IMR-90 (cell line): ENCODE results near the gene SPAG4. TPM values are rescaled to one million over a fixed set of nuclear protein-coding genes. Genes with fewer than 3 reads are reported as not detected.

ENCODE experiments used
- ATAC-seq: fragments of 200-7000 bp; cut with Tn5 transposase; 2 replicates; pipeline ENCODE4 v1.9.1; 2020; ENCODE audit warnings: low read depth, mild to moderate bottlenecking, moderate library complexity
- BruUV-seq: library from RNA; stranded (reverse); fragments of 400-500 nt; replicated peaks from 2 replicates; lab custom pipeline; 2021; lab: Mats Ljungman, UMichigan
- CTCF ChIA-PET: fragments of 300-600 bp; formaldehyde crosslinking; extraction: SDS; loops from one replicate; lab custom pipeline; 2021; ENCODE audit warnings: antibody characterized with exemption; lab: Yijun Ruan, JAX
- POLR2A ChIA-PET: fragments of 300-600 bp; sonication (Branson Sonifier 250); formaldehyde crosslinking; loops from one replicate; lab custom pipeline; 2022; ENCODE audit warnings: antibody characterized with exemption; ENCODE audit not compliant: unreplicated experiment; lab: Charles Lee
- DNase-seq: peaks from one replicate; pipeline ENCODE4 v3.0.0; 2013
- H2AFZ ChIP-seq: replicated peaks from 2 replicates; pipeline ENCODE3; 2013; ENCODE audit warnings: low read length, mild to moderate bottlenecking; ENCODE audit not compliant: poor library complexity
- H2AK5ac ChIP-seq: 2 replicates; pipeline ENCODE4 v1.6.1; 2013; ENCODE audit warnings: low read depth, low read length, inconsistent platforms
- H2AK9ac ChIP-seq: replicated peaks from 2 replicates; pipeline ENCODE3; 2013; ENCODE audit warnings: mild to moderate bottlenecking, low read depth, low read length, moderate library complexity; ENCODE audit not compliant: poor library complexity
- H2BK120ac ChIP-seq: 2 replicates; pipeline ENCODE4 v1.6.1; 2013; ENCODE audit warnings: low read depth, low read length, inconsistent platforms
- H2BK15ac ChIP-seq: 3 replicates; pipeline ENCODE4 v1.6.1; 2013; ENCODE audit warnings: low read depth, low read length, inconsistent platforms
- H2BK20ac ChIP-seq: 2 replicates; pipeline ENCODE4 v1.6.1; 2013; ENCODE audit warnings: low read depth, mild to moderate bottlenecking, inconsistent platforms, low read length, moderate library complexity
- H2BK5ac ChIP-seq: 2 replicates; pipeline ENCODE4 v1.6.1; 2013; ENCODE audit warnings: mild to moderate bottlenecking, low read depth, low read length, inconsistent platforms; ENCODE audit not compliant: poor library complexity, severe bottlenecking
- H3K14ac ChIP-seq: replicated peaks from 2 replicates; pipeline ENCODE4 v1.6.1; 2013; ENCODE audit warnings: low read depth, low read length, inconsistent platforms
- H3K18ac ChIP-seq: 2 replicates; pipeline ENCODE4 v1.6.1; 2013; ENCODE audit warnings: low read depth, low read length, control low read depth
- H3K23ac ChIP-seq: 2 replicates; pipeline ENCODE4 v1.6.1; 2013; ENCODE audit warnings: low read depth, low read length, inconsistent platforms
- H3K27ac ChIP-seq: 2 replicates; pipeline ENCODE4 v1.5.1; 2013; ENCODE audit warnings: mild to moderate bottlenecking, control low read depth, low read length; ENCODE audit not compliant: insufficient read depth
- H3K27me3 ChIP-seq: 2 replicates; pipeline ENCODE4 v1.6.1; 2013; ENCODE audit warnings: low read length; ENCODE audit not compliant: control insufficient read depth, insufficient read depth
- H3K36me3 ChIP-seq: 2 replicates; pipeline ENCODE4 v1.6.1; 2013; ENCODE audit warnings: low read length, mixed read lengths; ENCODE audit not compliant: control insufficient read depth, insufficient read depth
- H3K4ac ChIP-seq: 2 replicates; pipeline ENCODE4 v1.6.1; 2013; ENCODE audit warnings: low read depth, low read length, inconsistent platforms
- H3K4me1 ChIP-seq: 2 replicates; pipeline ENCODE4 v1.6.1; 2013; ENCODE audit warnings: low read length, mixed read lengths; ENCODE audit not compliant: control insufficient read depth, insufficient read depth
- H3K4me2 ChIP-seq: 2 replicates; pipeline ENCODE4 v1.6.1; 2013; ENCODE audit warnings: low read depth, mild to moderate bottlenecking, control low read depth, low read length, moderate library complexity
- H3K4me3 ChIP-seq: 2 replicates; pipeline ENCODE4 v1.5.1; 2013; ENCODE audit warnings: low read depth, mild to moderate bottlenecking, control low read depth, low read length, moderate library complexity; ENCODE audit not compliant: insufficient read depth
- H3K56ac ChIP-seq: 2 replicates; pipeline ENCODE4 v1.6.1; 2013; ENCODE audit warnings: low read length, inconsistent platforms; ENCODE audit not compliant: insufficient read depth; ENCODE audit errors: extremely low read depth
- H3K79me1 ChIP-seq, 2 experiments: 2 replicates each; pipeline ENCODE4 v1.6.1; 2013; ENCODE audit warnings: low read length in 2 of 2, inconsistent platforms in 1 of 2, low read depth in 1 of 2
- H3K9ac ChIP-seq: 2 replicates; pipeline ENCODE4 v1.6.1; 2013; ENCODE audit warnings: low read depth, low read length, control low read depth
- H3K9me1 ChIP-seq: 2 replicates; pipeline ENCODE4 v1.6.1; 2013; ENCODE audit warnings: low read length, inconsistent platforms; ENCODE audit not compliant: insufficient read depth
- H3K9me3 ChIP-seq: 2 replicates; pipeline ENCODE4 v1.6.1; 2013; ENCODE audit warnings: low read length; ENCODE audit not compliant: control insufficient read depth, insufficient read depth
- H4K20me1 ChIP-seq: 2 replicates; pipeline ENCODE4 v1.6.1; 2013; ENCODE audit warnings: low read length, inconsistent platforms; ENCODE audit not compliant: insufficient read depth
- H4K5ac ChIP-seq: 2 replicates; pipeline ENCODE4 v1.6.1; 2013; ENCODE audit warnings: mild to moderate bottlenecking, low read depth, low read length, control low read depth
- H4K8ac ChIP-seq, 2 experiments: 2 replicates each; pipeline ENCODE4 v1.6.1; 2013; ENCODE audit warnings: low read depth in 2 of 2, low read length in 2 of 2, control low read depth in 1 of 2, inconsistent platforms in 1 of 2
- H4K91ac ChIP-seq: 2 replicates; pipeline ENCODE4 v1.6.1; 2013; ENCODE audit warnings: low read depth, low read length, inconsistent platforms; ENCODE audit not compliant: insufficient read depth
- BHLHE40 ChIP-seq: fragments of 150-350 bp; IDR thresholded peaks from 2 replicates; pipeline ENCODE4 v1.6.1; 2016; ENCODE audit warnings: mild to moderate bottlenecking, low read depth, low read length
- CEBPB ChIP-seq: IDR thresholded peaks from 2 replicates; pipeline ENCODE4 v1.6.1; 2012; ENCODE audit warnings: low read depth, low read length, improper control_type of control experiment
- CHD1 ChIP-seq: IDR thresholded peaks from 2 replicates; pipeline ENCODE4 v1.6.1; 2012; ENCODE audit warnings: low read depth, low read length, improper control_type of control experiment
- FOS ChIP-seq: fragments of 150-350 bp; IDR thresholded peaks from 2 replicates; pipeline ENCODE4 v1.6.1; 2016; ENCODE audit warnings: low read depth, low read length
- MAZ ChIP-seq: IDR thresholded peaks from 2 replicates; pipeline ENCODE4 v1.6.1; 2012; ENCODE audit warnings: low read depth, mild to moderate bottlenecking, low read length, improper control_type of control experiment, moderate library complexity, borderline replicate concordance
- MXI1 ChIP-seq: IDR thresholded peaks from 2 replicates; pipeline ENCODE4 v1.6.1; 2012; ENCODE audit warnings: low read depth, mild to moderate bottlenecking, low read length, moderate library complexity, borderline replicate concordance
- NFE2L2 ChIP-seq: fragments of 150-350 bp; IDR thresholded peaks from 2 replicates; pipeline ENCODE4 v1.6.1; 2016; ENCODE audit warnings: low read depth, mild to moderate bottlenecking, low read length
- POLR2A ChIP-seq: IDR thresholded peaks from 2 replicates; pipeline ENCODE4 v1.6.1; 2012; ENCODE audit warnings: mild to moderate bottlenecking, low read depth, low read length
- RAD21 ChIP-seq: IDR thresholded peaks from 2 replicates; pipeline ENCODE4 v1.6.1; 2012; ENCODE audit warnings: low read length, improper control_type of control experiment
- RCOR1 ChIP-seq: IDR thresholded peaks from 2 replicates; pipeline ENCODE4 v1.6.1; 2012; ENCODE audit warnings: mild to moderate bottlenecking, low read length, improper control_type of control experiment; ENCODE audit not compliant: insufficient replicate concordance
- RFX5 ChIP-seq: IDR thresholded peaks from 2 replicates; pipeline ENCODE4 v1.8.0; 2012; ENCODE audit warnings: low read depth, mild to moderate bottlenecking, low read length, moderate library complexity
- SMC3 ChIP-seq: fragments of 150-350 bp; IDR thresholded peaks from 2 replicates; pipeline ENCODE4 v1.6.1; 2016; ENCODE audit warnings: low read depth, mild to moderate bottlenecking, antibody characterized with exemption, low read length, moderate library complexity
- USF2 ChIP-seq: fragments of 150-350 bp; IDR thresholded peaks from 2 replicates; pipeline ENCODE4 v1.6.1; 2017; ENCODE audit warnings: mild to moderate bottlenecking, antibody characterized with exemption, low read length, low read depth
- WGBS, 2 experiments: methylation state at CpG; one replicate each; pipeline versions ENCODE4 v1.1.5 to v1.1.7; 2013; ENCODE audit warnings: missing lambda C conversion rate in 2 of 2; ENCODE audit not compliant: insufficient read length in 1 of 2; ENCODE audit errors: extremely low coverage in 2 of 2; 5-methylcytosine and 5-hydroxymethylcytosine counted together
- dilution Hi-C: fragments of 300-500 bp; cut with HindIII; formaldehyde crosslinking; loops from one replicate; pipeline ENCODE4 v1.14.3; 2018; ENCODE audit warnings: low sequenced_read_pairs; ENCODE audit not compliant: unreplicated experiment
- in situ Hi-C: fragments of 300-500 bp; cut with MboI; formaldehyde crosslinking; loops from 3 replicates; pipeline ENCODE4 v1.14.3; 2019; ENCODE audit warnings: low sequenced_read_pairs, inconsistent platforms, mixed read lengths
- intact Hi-C: fragments of 100-400 bp; cut with micrococcal nuclease; formaldehyde crosslinking; loops from 2 replicates; pipeline ENCODE4 v1.10.0; 2022
- polyA plus RNA-seq, 3 experiments: library from polyadenylated mRNA; depleted of rRNA; stranded (reverse); fragments of >200 nt; gene quantifications; 2 replicates each; pipeline ENCODE4 v1.2.3, GENCODE V29; 2012; ENCODE audit warnings: low replicate concordance in 1 of 3
- total RNA-seq: library from RNA; depleted of rRNA; stranded (reverse); fragments of >200 nt; gene quantifications from 2 replicates; pipeline ENCODE4 v1.2.3, GENCODE V29; 2012
- TF ChIP-seq, protein P1 (sequence below): fragments of 150-350 bp; IDR thresholded peaks from 2 replicates; pipeline ENCODE4 v1.6.1; 2016; ENCODE audit warnings: low read depth, mild to moderate bottlenecking, low read length, moderate library complexity, borderline replicate concordance
- TF ChIP-seq, protein P2 (sequence below): conservative IDR thresholded peaks from 2 replicates; pipeline ENCODE4 v1.5.1; 2012; ENCODE audit warnings: mild to moderate bottlenecking, low read depth, low read length, improper control_type of control experiment

Gene SPAG4
- total and polyA plus RNA-seq, 2 of the 4 experiments (the other 2 are of a cell fraction): 1.8 to 5.5 TPM

- dilution Hi-C loops: no loop called here
- no peak for TF ChIP-seq POLR2A
- TF ChIP-seq NFE2L2: no peak
- no peak for TF ChIP-seq SMC3
- TF ChIP-seq, protein P1, sequence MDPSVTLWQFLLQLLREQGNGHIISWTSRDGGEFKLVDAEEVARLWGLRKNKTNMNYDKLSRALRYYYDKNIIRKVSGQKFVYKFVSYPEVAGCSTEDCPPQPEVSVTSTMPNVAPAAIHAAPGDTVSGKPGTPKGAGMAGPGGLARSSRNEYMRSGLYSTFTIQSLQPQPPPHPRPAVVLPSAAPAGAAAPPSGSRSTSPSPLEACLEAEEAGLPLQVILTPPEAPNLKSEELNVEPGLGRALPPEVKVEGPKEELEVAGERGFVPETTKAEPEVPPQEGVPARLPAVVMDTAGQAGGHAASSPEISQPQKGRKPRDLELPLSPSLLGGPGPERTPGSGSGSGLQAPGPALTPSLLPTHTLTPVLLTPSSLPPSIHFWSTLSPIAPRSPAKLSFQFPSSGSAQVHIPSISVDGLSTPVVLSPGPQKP: no peak
- TF ChIP-seq BHLHE40: no peak
- TF ChIP-seq CEBPB: no peak
- no peak for TF ChIP-seq RFX5
- TF ChIP-seq RAD21: no peak
- TF ChIP-seq, protein P2, sequence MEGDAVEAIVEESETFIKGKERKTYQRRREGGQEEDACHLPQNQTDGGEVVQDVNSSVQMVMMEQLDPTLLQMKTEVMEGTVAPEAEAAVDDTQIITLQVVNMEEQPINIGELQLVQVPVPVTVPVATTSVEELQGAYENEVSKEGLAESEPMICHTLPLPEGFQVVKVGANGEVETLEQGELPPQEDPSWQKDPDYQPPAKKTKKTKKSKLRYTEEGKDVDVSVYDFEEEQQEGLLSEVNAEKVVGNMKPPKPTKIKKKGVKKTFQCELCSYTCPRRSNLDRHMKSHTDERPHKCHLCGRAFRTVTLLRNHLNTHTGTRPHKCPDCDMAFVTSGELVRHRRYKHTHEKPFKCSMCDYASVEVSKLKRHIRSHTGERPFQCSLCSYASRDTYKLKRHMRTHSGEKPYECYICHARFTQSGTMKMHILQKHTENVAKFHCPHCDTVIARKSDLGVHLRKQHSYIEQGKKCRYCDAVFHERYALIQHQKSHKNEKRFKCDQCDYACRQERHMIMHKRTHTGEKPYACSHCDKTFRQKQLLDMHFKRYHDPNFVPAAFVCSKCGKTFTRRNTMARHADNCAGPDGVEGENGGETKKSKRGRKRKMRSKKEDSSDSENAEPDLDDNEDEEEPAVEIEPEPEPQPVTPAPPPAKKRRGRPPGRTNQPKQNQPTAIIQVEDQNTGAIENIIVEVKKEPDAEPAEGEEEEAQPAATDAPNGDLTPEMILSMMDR: no peak
- TF ChIP-seq CHD1: no peak
- TF ChIP-seq RCOR1: no peak
- no peak for TF ChIP-seq USF2
- TF ChIP-seq MAZ: no peak
- no peak for TF ChIP-seq MXI1
- TF ChIP-seq FOS: no peak
These were observed 37.2 kb downstream of the SPAG4 start for GRCh38 chr20:35652641-35653429.

More at GRCh38 chr20:35652641-35653429, 37.2 kb downstream of the SPAG4 start:
- Histone ChIP-seq H4K8ac (no peak overlapping the region), H2AFZ (no peak overlapping the region), H3K18ac (no peak overlapping the region), H4K5ac (no peak overlapping the region), H2BK5ac (no peak overlapping the region), H3K56ac (no peak overlapping the region), H3K4me1 (peaks cover 9% of the 10 kb centered on the region), H3K9ac (no peak overlapping the region), H2AK9ac (no peak overlapping the region), H2BK15ac (no peak overlapping the region), H4K91ac (no peak overlapping the region), H4K20me1 (peaks cover 91% of the 10 kb centered on the region), H3K27me3 (no peaks in the 10 kb centered on the region), H2BK120ac (no peak overlapping the region), H3K27ac (no peak overlapping the region), H2AK5ac (no peak overlapping the region), H3K14ac (no peak overlapping the region), H3K9me1 (peaks cover 16% of the 10 kb centered on the region), H2BK20ac (no peak overlapping the region), H3K23ac (no peak overlapping the region), H3K79me1 (peaks cover 25 to 78% of the 10 kb centered on the region in 2 experiments), H3K4me2 (no peak overlapping the region), H3K9me3 (no peaks in the 10 kb centered on the region), H3K36me3 (peaks cover 23% of the 10 kb centered on the region), H3K4me3 (no peak overlapping the region), H3K4ac (no peak overlapping the region)
- POLR2A ChIA-PET: no interaction called here
- in situ Hi-C loops (no loop called here), intact Hi-C loops (loop anchor here (1.0 kb wide), 1 partner anchor 15 kb away; no protein-coding TSS in a partner anchor)
- DNase-seq (no peak), ATAC-seq (no peak)
- CTCF ChIA-PET: no interaction called here
- WGBS, 2 experiments: 100% methylated on average over 1 of the region's 13 CpGs; no CpG with 5 or more reads in 1 of the 2 experiments
- no TSS peak for BruUV-seq
